Mucosa of gallbladder (tissue), 1 donor: ENCODE measurements around the gene RGS19. TPM values are rescaled to one million over a fixed set of nuclear protein-coding genes. Genes with fewer than 3 reads are reported as not detected.

Experiments used
- DNase-seq: peaks from one replicate; pipeline ENCODE4 v3.0.0-alpha.2; 2020; ENCODE audit warnings: low spot score
- total RNA-seq: library from RNA; stranded (reverse); gene quantifications from one replicate; pipeline ENCODE4 v1.2.1, GENCODE V29; 2021
- donor health status: DM: no; HTN: no; CAD: no.

RGS19 gene
- total RNA-seq, 1 donor from 2014 or later: 18.2 TPM

DNA sequence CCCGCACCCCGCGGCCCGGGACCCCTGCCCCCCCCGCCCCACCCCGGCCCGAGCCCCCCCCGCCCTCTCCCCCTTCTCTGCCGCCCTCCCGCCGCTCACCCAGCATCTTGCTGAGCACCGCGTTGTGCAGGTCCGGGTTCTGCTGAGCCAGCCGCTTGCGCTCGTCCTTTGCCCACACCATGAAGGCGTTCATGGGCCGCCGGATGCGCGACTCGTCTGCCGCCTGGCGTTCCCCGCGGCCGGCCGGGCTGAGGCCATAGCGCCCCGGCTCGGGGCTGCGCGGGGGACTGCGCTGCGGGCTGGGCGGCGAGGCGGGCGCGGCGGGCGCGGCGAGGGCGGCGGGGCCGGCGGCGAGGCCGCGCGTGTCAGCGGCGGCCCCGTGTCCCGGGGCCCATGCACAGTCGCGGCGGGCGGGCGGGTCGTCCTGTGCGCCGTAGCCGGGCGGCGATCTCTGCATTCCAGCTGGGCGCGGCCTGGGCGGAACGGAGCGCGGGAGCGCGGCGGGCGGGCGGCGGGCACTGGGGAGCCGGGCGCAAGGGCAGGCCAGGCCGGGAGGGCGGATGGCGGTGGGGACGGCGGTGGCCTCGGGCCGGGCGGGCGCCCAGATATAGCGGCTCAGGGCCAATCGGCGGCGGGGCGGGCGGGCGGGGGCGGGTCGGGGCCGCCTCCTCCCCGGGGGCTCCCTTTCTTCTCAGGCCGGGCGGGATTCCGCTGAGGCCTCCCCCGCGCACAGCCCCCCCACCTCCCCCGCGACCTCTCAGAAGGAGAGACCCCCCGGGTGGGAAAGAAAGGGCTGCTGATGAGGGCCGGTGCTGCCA, 30.0 kb downstream of the RGS19 start, which contains the start of gene SOX18:
Gene SOX18 (minus strand): TSS at position 580 of the 818 bp plus-strand sequence. CDS start 123 bp downstream, at position 457.
- DNase-seq: no peak

- DNase-seq: no peak
These were observed 30.8 kb downstream of the RGS19 start for GRCh38 chr20:64048402-64049044.

DNA sequence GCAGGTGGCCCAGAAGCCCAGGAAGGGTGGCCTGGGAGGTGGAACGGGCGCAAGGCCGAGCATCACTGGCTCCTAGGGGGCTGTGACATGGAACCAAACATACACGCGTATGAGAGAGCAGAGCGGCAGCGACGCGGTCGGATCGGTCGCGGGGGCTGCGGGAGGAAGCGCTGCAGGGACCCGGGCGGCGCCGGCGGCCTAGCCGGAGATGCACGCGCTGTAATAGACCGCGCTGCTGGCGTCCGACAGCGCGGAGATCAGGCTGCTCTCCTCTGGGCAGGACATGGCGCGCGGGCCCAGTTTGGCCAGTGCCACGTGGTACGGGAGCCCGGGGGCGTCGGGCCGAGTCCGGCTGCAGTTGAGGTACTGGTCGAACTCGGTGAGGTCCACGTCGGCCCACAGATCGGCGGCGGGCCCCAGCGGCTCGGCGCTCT, 31.3 kb downstream of the RGS19 start:
- no peak for DNase-seq

DNA sequence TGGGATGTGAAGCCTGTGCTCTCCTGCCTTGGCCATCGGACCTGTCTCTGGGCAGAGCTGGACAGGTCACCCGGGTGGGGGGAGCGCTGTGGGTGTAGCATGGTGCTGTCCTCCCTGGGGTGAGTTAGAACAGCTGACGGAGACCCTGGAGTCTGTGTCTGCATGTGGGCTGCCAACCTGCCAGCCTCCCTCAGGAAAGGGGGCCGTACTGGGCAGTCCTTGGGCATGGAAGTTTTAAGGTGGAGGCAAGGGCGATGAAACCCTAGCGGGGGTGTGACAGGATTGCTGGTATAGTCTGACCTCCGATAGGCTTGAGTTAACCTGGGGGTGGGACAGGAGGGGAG, 32.3 kb downstream of the RGS19 start:
- DNase-seq: no peak

GRCh38 chr20:64045346-64046011, 33.8 kb downstream of the RGS19 start:
- DNase-seq: no peak

DNA sequence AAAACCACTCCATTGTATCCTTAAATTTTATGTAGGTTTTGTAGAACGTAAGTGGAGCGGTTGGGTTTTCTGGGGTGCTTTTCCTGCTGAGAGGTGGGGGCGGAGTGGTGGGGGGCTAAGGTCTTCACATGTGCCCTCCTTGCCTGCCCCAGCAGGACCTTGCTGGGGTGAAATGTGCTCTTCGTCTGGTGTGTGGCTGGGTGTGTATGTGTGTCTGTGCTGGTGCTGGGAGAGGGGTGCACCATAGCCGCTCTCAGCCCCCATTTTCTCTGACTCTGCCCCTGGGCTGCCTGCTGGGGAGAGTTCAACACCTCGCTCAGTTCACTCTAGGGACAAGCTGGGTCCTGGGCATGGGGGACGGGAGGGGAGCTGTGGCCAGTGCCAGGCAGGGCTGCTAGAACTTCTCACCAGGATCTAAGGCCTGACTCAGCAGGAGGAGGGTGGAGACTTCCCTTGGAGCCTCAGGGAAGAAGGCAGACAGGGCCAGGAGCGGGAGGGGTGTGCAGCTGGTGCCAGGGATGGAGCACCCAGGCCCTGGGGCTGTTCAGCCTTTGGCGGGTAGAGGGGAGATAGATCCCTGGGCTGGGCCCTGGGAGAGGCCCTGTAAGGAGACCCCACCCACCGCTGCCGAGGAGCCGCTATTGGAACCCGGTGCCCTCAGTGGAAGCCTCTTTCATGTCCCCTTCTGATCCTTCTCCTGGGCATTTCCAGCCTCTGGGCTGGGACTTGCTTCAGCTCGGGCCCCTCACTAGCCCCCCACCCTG, 34.7 kb downstream of the RGS19 start:
- DNase-seq: no peak

DNA sequence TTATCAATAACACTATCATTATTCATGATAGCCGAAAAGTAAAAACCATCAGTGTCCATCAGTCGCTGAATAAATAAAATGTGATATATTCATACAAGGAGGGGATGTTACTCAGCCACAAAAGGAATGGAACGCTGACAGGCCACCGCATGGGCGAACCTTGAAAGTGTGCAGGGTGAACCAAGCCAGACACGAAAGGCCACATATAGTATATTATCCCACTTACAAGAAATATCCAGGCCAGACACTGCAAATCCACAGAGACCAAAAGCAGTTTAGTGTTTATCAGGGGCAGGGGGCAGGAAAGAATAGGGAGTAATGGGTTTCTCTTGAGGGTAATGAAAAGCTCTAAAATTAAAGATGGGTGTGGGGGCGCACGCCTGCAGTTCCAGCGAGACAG, 35.5 kb downstream of the RGS19 start:
- no peak for DNase-seq

DNA sequence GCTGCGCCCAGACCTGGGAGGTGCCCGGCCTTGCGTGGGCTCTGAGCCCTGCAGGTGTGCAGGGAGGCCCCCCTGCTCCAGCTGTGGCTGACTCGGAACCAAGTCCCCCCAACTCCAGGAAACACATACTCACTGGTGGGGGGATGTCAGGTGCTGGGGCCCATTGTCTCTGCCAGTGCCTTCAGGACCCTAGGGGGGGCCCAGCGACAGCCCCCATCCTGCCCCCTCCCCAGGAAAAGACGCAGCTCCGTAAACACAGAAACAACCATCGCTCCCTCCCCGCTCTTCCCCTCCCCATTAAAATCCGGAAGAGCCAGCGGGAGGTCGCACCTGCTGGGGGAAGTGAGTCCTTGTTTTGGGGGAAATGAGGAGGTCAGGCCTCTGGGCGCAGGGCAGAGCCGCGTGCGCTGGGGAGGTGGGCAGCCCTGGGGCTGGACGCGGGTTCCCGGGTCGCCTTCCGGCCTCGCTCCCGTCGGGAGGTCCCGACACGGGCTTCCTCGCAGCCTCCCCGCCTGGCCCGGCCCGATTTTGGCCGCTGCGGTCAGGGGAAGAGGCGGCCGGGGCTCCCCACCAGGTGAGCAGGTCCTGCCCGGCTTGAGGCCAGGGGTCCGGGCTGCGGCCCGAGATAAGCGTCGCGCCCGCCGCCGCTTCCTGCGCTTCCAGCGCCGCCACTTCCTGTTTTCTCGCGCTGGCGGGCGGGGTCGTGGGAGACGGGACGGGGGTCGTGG, 37.1 kb downstream of the RGS19 start:
- DNase-seq: no peak

DNA sequence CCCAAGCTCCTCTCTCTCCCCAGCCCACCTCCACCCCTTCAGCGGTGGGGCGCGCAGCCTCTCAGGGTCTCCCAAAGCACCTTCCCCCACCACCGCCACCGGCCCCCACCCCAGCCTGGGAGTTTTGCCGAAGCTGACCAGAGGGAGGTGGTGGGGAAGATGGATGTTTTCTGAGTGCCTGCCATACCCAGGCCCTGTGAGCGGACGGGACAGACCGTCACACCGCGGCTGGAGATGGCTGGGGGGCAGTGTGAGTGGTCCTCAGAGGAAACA, 37.6 kb downstream of the RGS19 start:
- DNase-seq: no peak

- no peak for DNase-seq
These were observed 38.1 kb downstream of the RGS19 start for GRCh38 chr20:64041040-64041780.

DNA sequence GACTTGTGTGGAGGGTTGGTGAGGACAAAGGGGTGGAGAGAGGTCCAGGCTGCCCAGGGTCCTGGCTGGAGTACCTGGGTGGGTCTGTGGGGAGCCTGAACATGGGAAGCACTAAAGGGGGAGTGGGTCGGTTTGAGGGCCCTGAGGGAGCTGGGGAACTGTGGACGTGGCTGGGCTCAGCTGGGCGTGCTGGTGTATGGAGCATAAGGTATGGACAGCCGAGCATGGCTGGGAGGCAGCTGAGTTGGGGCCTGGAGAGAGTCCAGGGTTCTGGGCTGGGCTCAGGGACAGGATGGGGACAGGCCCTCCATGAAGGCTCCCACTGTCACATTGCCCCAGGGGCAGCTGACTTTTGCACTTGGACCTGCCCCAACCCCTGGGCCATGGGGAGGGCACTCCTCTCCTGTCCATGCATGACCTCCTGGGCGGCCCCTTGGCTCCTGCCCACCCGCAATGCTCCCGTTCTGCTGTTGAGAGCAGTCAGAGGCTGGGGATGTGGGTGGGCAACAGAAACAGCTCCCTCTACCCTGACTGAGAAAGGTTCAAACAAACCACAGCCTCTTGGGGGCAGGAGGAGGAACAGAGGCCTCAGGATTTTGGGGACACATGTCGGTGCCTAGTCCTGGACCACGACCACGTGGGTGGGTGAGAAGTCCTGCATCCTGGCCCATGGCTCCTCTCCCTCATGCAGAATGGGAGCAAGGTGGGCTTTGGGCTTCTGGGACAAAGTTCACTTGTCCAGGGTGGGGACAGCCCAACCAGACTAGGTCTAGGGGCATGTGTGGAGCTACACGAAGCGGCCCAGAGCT, 38.9 kb downstream of the RGS19 start:
- DNase-seq: no peak

- DNase-seq: no peak
These were observed 39.8 kb downstream of the RGS19 start for GRCh38 chr20:64039293-64040160.

GRCh38 chr20:64038565-64039292, 40.6 kb downstream of the RGS19 start:
- peak; percentile 66 for DNase-seq

GRCh38 chr20:64038224-64038564, 41.1 kb downstream of the RGS19 start:
- DNase-seq: no peak

- DNase-seq: no peak
These were observed 41.7 kb downstream of the RGS19 start for GRCh38 chr20:64037498-64038213.

DNA sequence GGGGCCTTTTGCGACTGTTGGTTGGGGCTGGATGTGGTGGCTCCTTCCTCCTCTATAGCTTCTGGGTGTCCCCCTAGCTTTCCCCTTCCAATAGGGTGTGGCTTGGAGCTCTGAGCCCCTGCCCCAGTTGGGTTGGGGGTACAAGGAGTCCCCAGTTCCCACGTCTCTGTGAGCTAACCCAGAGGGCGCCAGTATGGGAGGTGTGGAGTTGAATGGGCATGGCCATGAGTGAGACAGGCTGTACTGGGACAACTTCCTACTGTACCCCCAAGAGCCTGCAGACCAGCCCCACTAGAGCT, 42.2 kb downstream of the RGS19 start:
- no peak for DNase-seq

DNA sequence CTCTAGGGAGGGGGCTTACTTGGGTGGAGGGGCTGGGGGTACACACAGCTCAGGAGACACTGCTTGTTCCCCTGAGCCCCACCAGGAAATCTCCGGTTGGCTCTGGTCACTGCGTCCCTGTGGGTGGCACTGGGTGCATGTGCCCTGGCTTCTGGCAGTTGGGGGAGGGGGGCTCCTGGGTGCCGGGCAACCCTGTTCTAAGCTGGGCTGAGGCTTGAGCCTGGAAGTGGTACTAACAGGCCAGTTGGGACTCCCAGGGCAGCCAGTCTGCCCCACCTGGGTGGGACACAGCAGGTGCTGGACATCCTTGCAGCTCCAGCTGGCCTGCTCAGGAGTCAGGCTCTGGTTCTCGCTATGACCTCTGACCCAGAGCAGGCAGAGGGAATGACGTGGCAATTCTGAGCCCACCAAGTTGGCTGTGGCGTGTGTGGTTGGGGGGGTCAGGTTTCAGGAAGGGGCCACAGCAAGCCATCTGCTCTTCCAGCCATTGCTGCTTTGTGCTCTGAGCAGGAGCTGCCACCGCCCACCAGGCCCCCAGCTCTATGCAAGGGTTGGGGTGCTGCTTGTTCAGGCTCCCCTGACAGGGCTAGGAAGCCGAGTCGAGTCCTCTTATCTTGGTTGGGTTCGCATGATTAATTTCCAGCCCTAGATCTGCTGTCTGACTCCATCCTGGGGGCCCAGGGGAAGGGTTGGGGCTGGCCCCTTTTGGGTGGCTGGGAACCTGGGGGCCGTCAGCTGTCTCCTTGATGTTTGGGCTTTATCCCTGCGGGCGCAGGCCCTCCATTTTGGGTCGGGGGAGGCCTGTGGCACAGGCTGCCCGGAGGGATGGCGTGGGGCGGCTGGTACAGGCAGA, 42.7 kb downstream of the RGS19 start:
- no peak for DNase-seq
